HEK293T (cell line): ENCODE results near the gene EHBP1.

Source experiments
- ARNT ChIP-seq: fragments of 450-650 bp; IDR thresholded peaks from 2 replicates; pipeline ENCODE4 v1.6.1; 2017; ENCODE audit warnings: mild to moderate bottlenecking
- BHLHE40 ChIP-seq: fragments of 450-650 bp; IDR thresholded peaks from 2 replicates; pipeline ENCODE4 v1.6.1; 2016; ENCODE audit warnings: mild to moderate bottlenecking, moderate library complexity, borderline replicate concordance
- ELF4 ChIP-seq: fragments of 450-650 bp; IDR thresholded peaks from 2 replicates; pipeline ENCODE4 v1.6.1; 2017; ENCODE audit warnings: antibody characterized with exemption
- FOXA1 ChIP-seq: fragments of 450-650 bp; IDR thresholded peaks from 2 replicates; pipeline ENCODE4 v1.6.1; 2016; ENCODE audit warnings: mild to moderate bottlenecking
- FOXK2 ChIP-seq: fragments of 450-650 bp; IDR thresholded peaks from 2 replicates; pipeline ENCODE4 v1.6.1; 2016; ENCODE audit warnings: mild to moderate bottlenecking
- FOXM1 ChIP-seq: fragments of 450-650 bp; IDR thresholded peaks from 2 replicates; pipeline ENCODE4 v1.6.1; 2017; ENCODE audit warnings: mild to moderate bottlenecking, borderline replicate concordance
- HDGF ChIP-seq: fragments of 450-650 bp; IDR thresholded peaks from 2 replicates; pipeline ENCODE4 v1.6.1; 2017; ENCODE audit warnings: antibody characterized with exemption, borderline replicate concordance
- LEF1 ChIP-seq: fragments of 450-650 bp; IDR thresholded peaks from 2 replicates; pipeline ENCODE4 v1.6.1; 2017; ENCODE audit warnings: mild to moderate bottlenecking, borderline replicate concordance
- PKNOX1 ChIP-seq: fragments of 450-650 bp; IDR thresholded peaks from 2 replicates; pipeline ENCODE4 v1.6.1; 2016
- SP1 ChIP-seq: fragments of 450-650 bp; IDR thresholded peaks from 2 replicates; pipeline ENCODE4 v1.6.1; 2017
- SUZ12 ChIP-seq: fragments of 450-650 bp; IDR thresholded peaks from 2 replicates; pipeline ENCODE4 v1.6.1; 2016; ENCODE audit warnings: mild to moderate bottlenecking
- TARDBP ChIP-seq: fragments of 450-650 bp; IDR thresholded peaks from 2 replicates; pipeline ENCODE4 v1.6.1; 2016
- ZNF384 ChIP-seq: fragments of 450-650 bp; IDR thresholded peaks from 2 replicates; pipeline ENCODE4 v1.6.1; 2016

- no peak for TF ChIP-seq LEF1
- no peak for TF ChIP-seq FOXK2
- no peak for TF ChIP-seq BHLHE40
- no peak for TF ChIP-seq SUZ12
- no peak for TF ChIP-seq ELF4
- no peak for TF ChIP-seq TARDBP
- no peak for TF ChIP-seq FOXA1
- no peak for TF ChIP-seq SP1
- no peak for TF ChIP-seq PKNOX1
- no peak for TF ChIP-seq FOXM1
- TF ChIP-seq ARNT = no peak
- TF ChIP-seq HDGF = no peak
- TF ChIP-seq ZNF384 = no peak
These were observed 46.6 kb upstream of the EHBP1 start for GRCh38 chr2:62658891-62659290.
